ENCODE results near the gene MUC6. TPM values are rescaled to one million over a fixed set of nuclear protein-coding genes. Genes with fewer than 3 reads are reported as not detected.
A peak's percentile ranks its signal among the peaks of the same experiment; 100 is the strongest.

MUC6 gene
- total RNA-seq, 1 experiment from 2014 or later: not detected

DNA sequence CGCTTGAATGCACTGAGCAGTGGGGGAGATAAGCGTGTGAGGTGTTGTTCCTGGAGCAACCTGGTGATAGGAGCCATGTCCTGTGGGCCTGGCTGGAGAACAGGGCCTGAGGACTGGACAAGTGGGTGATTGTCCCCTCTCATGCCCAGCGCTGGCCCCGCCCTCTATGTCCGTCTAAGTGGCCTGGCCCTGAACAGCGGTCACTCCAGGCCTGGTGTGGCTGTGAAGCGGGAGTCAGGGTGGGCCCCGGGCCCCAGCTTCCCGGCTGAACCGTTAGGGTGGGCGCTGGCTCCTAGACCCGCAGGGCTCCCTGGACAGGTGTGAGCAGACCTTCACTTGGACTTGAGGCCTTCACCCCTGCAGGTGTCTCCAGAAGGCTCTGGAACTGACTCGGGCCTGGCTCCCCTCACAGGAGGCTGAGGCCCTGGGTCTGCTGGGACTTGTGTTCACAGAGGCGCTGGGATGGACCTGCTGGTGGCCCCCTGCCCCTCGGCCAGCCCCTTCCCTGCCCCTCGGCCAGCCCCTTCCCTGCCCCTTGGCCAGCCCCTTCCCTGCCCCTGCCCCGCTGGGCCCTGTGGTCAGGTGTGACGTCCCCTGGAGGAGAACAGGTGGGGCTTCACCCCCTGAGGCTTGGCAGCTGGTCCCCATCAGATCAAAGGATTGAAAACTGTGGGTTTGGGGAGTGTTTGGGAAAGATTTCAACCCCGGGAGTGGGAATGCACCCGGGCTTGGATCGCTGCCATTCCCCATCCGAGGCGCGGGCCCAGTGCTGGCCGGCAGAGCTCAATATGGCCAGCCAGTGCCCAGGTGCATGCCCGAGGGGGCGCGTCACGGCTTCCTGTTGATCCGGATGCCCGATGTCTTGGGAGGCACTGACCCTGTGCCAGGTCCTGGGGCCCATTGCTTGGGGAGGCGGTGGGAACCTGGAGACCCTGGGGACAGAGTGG, 3.2 kb upstream of the MUC6 start:
- Histone ChIP-seq H3K27ac (ENCODE audit: insufficient read length, low read depth, low read length) (no peak overlapping the region), H2BK15ac (ENCODE audit: low read depth, low read length) (no peak overlapping the region), H2AK5ac (ENCODE audit: insufficient read length, low read length) (no peak overlapping the region), H3K23ac (ENCODE audit: insufficient read length, low read depth, low read length) (no peak overlapping the region), H3T11ph (ENCODE audit: low read length) (no peak overlapping the region), H3K14ac (ENCODE audit: insufficient read depth, low read length) (peak overlapping the region; percentile 21; the same call in 1 of the 2 replicates), H2BK5ac (ENCODE audit: insufficient read length, low read length) (no peak overlapping the region), H3K18ac (ENCODE audit: insufficient read length, low read depth, low read length) (no peak overlapping the region), H3K27me3 (ENCODE audit: insufficient read depth, low read length) (no peaks in the 10 kb centered on the region), H3K56ac (ENCODE audit: insufficient read length, low read depth, low read length) (no peak overlapping the region), H3K4ac (ENCODE audit: low read depth, low read length) (no peak overlapping the region), H4K20me1 (ENCODE audit: control insufficient read depth, insufficient read depth, insufficient read length) (no peaks in the 10 kb centered on the region), H4K91ac (ENCODE audit: insufficient read length, low read depth, low read length) (no peak overlapping the region), H3K4me1 (ENCODE audit: insufficient read depth, low read length) (no peaks in the 10 kb centered on the region), H3K9ac (ENCODE audit: extremely low read depth, insufficient read length, low read length) (no peak overlapping the region), H3K23me2 (ENCODE audit: insufficient read length, low read depth, low read length, poor library complexity, severe bottlenecking) (no peaks in the 10 kb centered on the region), H2AFZ (ENCODE audit: low read length) (no peak overlapping the region), H2BK20ac (ENCODE audit: low read depth, low read length, poor library complexity, severe bottlenecking) (no peak overlapping the region), H2BK120ac (ENCODE audit: low read depth, low read length, poor library complexity, severe bottlenecking) (no peak overlapping the region), H3K4me2 (ENCODE audit: insufficient read depth, insufficient read length, low read length) (no peak overlapping the region), H3K79me2 (ENCODE audit: insufficient read depth, low read length) (no peaks in the 10 kb centered on the region), H3K9me3 (ENCODE audit: control insufficient read depth, low read depth, low read length) (no peaks in the 10 kb centered on the region), H4K8ac (replicated peaks; ENCODE audit: insufficient read length, low read depth, low read length) (no peak overlapping the region), H2BK12ac (ENCODE audit: insufficient read length, low read depth, low read length) (no peak overlapping the region), H3K79me1 (ENCODE audit: insufficient read depth, low read depth, low read length, poor library complexity, severe bottlenecking) (no peaks in the 10 kb centered on the region), H4K5ac (ENCODE audit: insufficient read length, low read depth, low read length) (no peak overlapping the region)
- Mint-ChIP-seq H3K27me3 (ENCODE audit: low read depth) (peaks cover 4% of the 10 kb centered on the region), H3K9me3 (no peaks in the 10 kb centered on the region; a peak in 1 of 5 replicates), H3K4me1 (no peaks in the 10 kb centered on the region), H3K36me3 (ENCODE audit: insufficient read depth in 1 of 3, low read depth in 3 of 3) (no peaks in the 10 kb centered on the region), H3K27ac (no peak overlapping the region), H3K4me3 (no peak overlapping the region)
- TF ChIP-seq, protein P1, sequence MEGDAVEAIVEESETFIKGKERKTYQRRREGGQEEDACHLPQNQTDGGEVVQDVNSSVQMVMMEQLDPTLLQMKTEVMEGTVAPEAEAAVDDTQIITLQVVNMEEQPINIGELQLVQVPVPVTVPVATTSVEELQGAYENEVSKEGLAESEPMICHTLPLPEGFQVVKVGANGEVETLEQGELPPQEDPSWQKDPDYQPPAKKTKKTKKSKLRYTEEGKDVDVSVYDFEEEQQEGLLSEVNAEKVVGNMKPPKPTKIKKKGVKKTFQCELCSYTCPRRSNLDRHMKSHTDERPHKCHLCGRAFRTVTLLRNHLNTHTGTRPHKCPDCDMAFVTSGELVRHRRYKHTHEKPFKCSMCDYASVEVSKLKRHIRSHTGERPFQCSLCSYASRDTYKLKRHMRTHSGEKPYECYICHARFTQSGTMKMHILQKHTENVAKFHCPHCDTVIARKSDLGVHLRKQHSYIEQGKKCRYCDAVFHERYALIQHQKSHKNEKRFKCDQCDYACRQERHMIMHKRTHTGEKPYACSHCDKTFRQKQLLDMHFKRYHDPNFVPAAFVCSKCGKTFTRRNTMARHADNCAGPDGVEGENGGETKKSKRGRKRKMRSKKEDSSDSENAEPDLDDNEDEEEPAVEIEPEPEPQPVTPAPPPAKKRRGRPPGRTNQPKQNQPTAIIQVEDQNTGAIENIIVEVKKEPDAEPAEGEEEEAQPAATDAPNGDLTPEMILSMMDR (conservative IDR thresholded peaks at IDR 0.05): no peak
- no CpG with 5 or more reads among the region's 32 CpGs for WGBS (ENCODE audit: extremely low coverage, insufficient read length, low lambda C conversion rate)
- no peak for DNase-seq

Data from H9 (cell line).